ENCODE results near the gene KLHDC1. TPM values are rescaled to one million over a fixed set of nuclear protein-coding genes. Genes with fewer than 3 reads are reported as not detected.
A peak's percentile ranks its signal among the peaks of the same experiment; 100 is the strongest.

The KLHDC1 gene
- total and polyA plus RNA-seq, 3 experiments from 2014 or later: 1.6 to 2.7 (median 2.0) TPM

DNA sequence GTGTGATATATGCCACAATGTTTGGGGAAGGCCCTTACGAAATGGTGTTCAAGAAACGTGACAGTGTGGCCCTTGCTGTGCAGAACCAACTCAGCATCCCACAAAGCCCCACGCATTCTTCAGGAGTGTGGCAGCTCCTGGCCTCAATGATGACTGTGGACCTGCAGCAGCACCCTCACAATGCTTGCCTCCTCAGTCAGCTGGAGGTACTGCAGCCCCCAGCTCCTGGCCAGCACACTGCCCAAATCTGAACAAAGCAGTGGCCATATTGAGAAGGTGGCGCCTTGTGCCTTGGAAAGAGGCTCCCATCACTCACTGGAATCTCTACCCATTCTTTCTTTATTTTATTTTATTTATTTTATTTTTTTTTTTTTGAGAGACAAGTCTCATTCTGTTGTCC, 15.3 kb upstream of the KLHDC1 start:
- no peak overlapping the region for H3K27ac ChIP-seq (ENCODE audit: low read depth, low read length)
- H3K4me1 Mint-ChIP-seq: no peaks in the 10 kb centered on the region
- H3K27me3 Mint-ChIP-seq: no peaks in the 10 kb centered on the region
- no peak for DNase-seq
- ChIA-PET CTCF (no interaction called here), POLR2A (no interaction called here)
- no peaks in the 10 kb centered on the region for H3K36me3 ChIP-seq (ENCODE audit: insufficient read depth, low read length)
- H3K4me3 ChIP-seq (ENCODE audit: low read length): no peak overlapping the region
- no peak overlapping the region for H3K27ac Mint-ChIP-seq
- H3K36me3 Mint-ChIP-seq: peaks cover 1 to 13% (median 6%) of the 10 kb centered on the region in 3 donors
- H3K4me3 Mint-ChIP-seq: no peak overlapping the region
- peaks cover 0 to 3% (median 0%) of the 10 kb centered on the region in 5 donors for H3K9me3 Mint-ChIP-seq
- no peaks in the 10 kb centered on the region for H3K4me1 ChIP-seq (ENCODE audit: insufficient read depth, low read length)
- no peaks in the 10 kb centered on the region for H3K27me3 ChIP-seq (ENCODE audit: insufficient read depth, low read length, poor library complexity, severe bottlenecking)
- no peaks in the 10 kb centered on the region for H3K9me3 ChIP-seq (ENCODE audit: low read length)

DNA sequence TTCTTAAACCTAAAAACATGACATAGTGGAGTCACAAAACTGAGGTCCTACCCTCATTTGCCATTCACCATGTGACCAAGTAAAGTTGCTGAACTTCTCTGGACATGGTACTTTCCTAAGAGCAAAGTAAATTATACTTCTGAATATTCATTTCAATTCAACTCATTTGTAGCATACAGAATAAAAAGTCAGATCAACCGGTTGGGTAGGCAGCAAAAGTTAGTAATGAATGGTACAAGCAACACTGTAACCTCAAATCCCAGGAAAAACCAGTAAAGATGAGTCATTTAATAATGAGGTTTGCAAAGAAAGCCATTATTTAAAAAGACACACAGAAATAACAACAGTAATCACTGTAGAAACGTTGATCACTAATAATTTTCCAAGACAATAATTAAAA, 13.6 kb upstream of the KLHDC1 start:
- POLR2A ChIA-PET: no interaction called here
- Mint-ChIP-seq H3K36me3 (peaks cover 3 to 5% (median 4%) of the 10 kb centered on the region in 3 donors), H3K4me3 (peak overlapping the region in 1 of 7 donors; percentile 22), H3K9me3 (peaks cover 0 to 1% (median 0%) of the 10 kb centered on the region in 5 donors), H3K4me1 (no peaks in the 10 kb centered on the region), H3K27ac (peak overlapping the region in 1 of 8 donors; percentile 50), H3K27me3 (no peaks in the 10 kb centered on the region)
- DNase-seq: no peak
- CTCF ChIA-PET: no interaction called here
- Histone ChIP-seq H3K9me3 (ENCODE audit: low read length) (no peaks in the 10 kb centered on the region), H3K36me3 (ENCODE audit: insufficient read depth, low read length) (no peaks in the 10 kb centered on the region), H3K27ac (ENCODE audit: low read depth, low read length) (no peak overlapping the region), H3K4me1 (ENCODE audit: insufficient read depth, low read length) (no peaks in the 10 kb centered on the region), H3K27me3 (ENCODE audit: insufficient read depth, low read length, poor library complexity, severe bottlenecking) (no peaks in the 10 kb centered on the region), H3K4me3 (ENCODE audit: low read length) (no peak overlapping the region)

DNA sequence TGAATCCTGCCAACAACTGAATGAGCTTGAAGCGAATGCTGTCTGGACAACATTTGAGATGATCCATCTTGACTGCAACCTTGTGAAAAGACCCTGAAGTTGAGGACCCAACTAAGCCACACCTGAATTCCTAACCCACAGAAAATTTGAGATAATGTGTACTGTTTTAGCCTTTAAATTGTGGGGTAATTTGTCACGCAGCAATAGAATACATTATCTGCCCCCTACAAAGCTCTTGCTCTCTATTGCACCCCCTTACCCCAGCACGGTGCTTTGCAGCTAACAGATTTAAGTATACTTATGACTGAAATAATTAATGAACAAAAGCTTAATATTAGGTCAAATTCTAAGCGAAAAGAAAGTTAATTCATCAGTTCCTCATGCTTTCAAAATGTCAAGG, 6.5 kb upstream of the KLHDC1 start:
- H3K27ac Mint-ChIP-seq: no peak overlapping the region
- POLR2A ChIA-PET: interaction anchor here (2.2 to 3.7 kb wide), 2 partner anchors 52 to 81 kb away, joined by 6 to 16 read pairs; partner anchors contain the start of gene KLHDC2

DNA sequence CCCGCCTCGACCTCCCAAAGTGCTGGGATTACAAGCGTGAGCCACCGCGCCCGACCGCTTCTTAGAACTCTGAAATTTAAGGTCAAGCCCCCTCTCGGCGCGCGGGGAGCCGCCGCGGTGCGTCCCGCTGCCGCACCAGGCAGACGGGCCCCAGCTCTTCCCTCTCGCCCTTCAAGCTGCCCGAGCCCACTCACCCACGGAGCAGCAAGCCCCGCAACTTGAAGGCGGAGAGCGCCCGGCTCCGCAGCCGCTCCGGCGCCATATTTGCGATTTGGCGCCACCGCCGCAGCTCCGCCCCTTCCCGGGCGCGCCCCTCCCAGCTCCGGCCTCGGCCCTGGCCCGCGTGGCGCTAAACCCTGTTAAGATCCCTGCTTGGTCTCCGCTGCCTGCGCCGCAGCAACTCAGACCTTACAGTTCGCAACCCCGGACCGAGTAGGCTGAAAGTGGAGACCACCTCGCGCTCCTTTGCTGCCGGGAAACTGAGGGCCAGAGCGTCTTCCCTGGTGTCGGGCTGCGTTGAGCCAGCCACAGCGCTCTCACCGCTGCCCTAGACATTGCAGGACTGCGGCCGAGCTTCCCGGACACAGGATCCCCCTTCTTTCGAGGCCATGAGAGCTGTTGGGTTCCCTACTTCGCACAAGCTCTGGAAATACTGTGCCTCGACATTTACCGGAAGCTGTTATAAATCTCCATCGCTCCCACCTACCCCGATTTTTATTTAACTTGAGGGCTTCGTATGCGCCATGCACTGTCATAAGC, 4.8 kb upstream of the KLHDC1 start, which contains the start of gene POLE2:
POLE2 (minus strand) TSS at position 273 of the 759 bp plus-strand sequence; CDS start at position 262, 11 bp downstream.
- POLR2A ChIA-PET: interaction anchor here (0.6 to 3.7 kb wide), 5 partner anchors 54 to 435 kb away, joined by 3 to 16 read pairs (median 5); partner anchors contain the start of gene KLHDC2
- Mint-ChIP-seq H3K9me3 (no peaks in the 10 kb centered on the region), H3K36me3 (peaks cover 0 to 4% (median 0%) of the 10 kb centered on the region in 3 donors), H3K4me1 (peaks cover 18 to 27% (median 23%) of the 10 kb centered on the region in 3 donors), H3K27ac (peak within 1 kb of the TSS; percentile 64 to 91 (median 77)), H3K27me3 (peaks cover 0 to 1% of the 10 kb centered on the region in 2 donors), H3K4me3 (peak within 1 kb of the TSS; percentile 83 to 96 (median 90))
- CTCF ChIA-PET: interaction anchor here (1.1 to 2.0 kb wide), 4 partner anchors 18 to 164 kb away, joined by 4 to 7 read pairs (median 6); partner anchors contain the start of genes KLHDC2 and NEMF
- peak within 1 kb of the TSS; percentile 22 for H3K27ac ChIP-seq (ENCODE audit: low read depth, low read length)
- peak; percentile 61 to 73 (median 65) for DNase-seq
- peaks cover 18% of the 10 kb centered on the region for H3K4me1 ChIP-seq (ENCODE audit: insufficient read depth, low read length)
- no peaks in the 10 kb centered on the region for H3K9me3 ChIP-seq (ENCODE audit: low read length)
- no peaks in the 10 kb centered on the region for H3K36me3 ChIP-seq (ENCODE audit: insufficient read depth, low read length)
- H3K4me3 ChIP-seq (ENCODE audit: low read length): peak within 1 kb of the TSS; percentile 68
- H3K27me3 ChIP-seq (ENCODE audit: insufficient read depth, low read length, poor library complexity, severe bottlenecking): no peaks in the 10 kb centered on the region

More for the DNA sequence above, 6.5 kb upstream of the KLHDC1 start:
- Mint-ChIP-seq H3K36me3 (peaks cover 0 to 5% (median 3%) of the 10 kb centered on the region in 3 donors), H3K9me3 (no peaks in the 10 kb centered on the region), H3K27me3 (peaks cover 0 to 1% of the 10 kb centered on the region in 2 donors), H3K4me3 (peak overlapping the region in 5 of 7 donors; percentile 43 to 67 (median 59)), H3K4me1 (peaks cover 13 to 17% (median 13%) of the 10 kb centered on the region in 3 donors)
- DNase-seq: no peak
- CTCF ChIA-PET: no interaction called here
- Histone ChIP-seq H3K4me1 (ENCODE audit: insufficient read depth, low read length) (peaks cover 10% of the 10 kb centered on the region), H3K9me3 (ENCODE audit: low read length) (no peaks in the 10 kb centered on the region), H3K36me3 (ENCODE audit: insufficient read depth, low read length) (no peaks in the 10 kb centered on the region), H3K27me3 (ENCODE audit: insufficient read depth, low read length, poor library complexity, severe bottlenecking) (no peaks in the 10 kb centered on the region), H3K27ac (ENCODE audit: low read depth, low read length) (no peak overlapping the region), H3K4me3 (ENCODE audit: low read length) (no peak overlapping the region)

DNA sequence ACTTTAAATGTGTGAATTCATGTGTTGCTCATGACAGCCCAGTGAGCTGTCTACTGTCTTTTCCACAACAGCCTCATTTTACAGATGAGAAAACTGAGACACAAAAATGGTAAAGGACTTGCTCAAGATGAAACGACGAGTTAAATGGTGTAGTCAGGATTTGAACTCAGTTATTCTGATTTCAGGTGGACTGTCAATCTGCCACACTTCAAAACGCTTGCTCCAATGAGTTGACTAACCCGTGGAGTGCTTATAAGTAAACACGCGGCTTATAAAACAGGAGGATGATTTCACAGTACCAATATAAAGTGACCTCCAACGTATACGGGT, 4.3 kb upstream of the KLHDC1 start:
- Histone ChIP-seq H3K27ac (ENCODE audit: low read depth, low read length) (peak overlapping the region; percentile 18), H3K9me3 (ENCODE audit: low read length) (no peaks in the 10 kb centered on the region), H3K4me1 (ENCODE audit: insufficient read depth, low read length) (peaks cover 18% of the 10 kb centered on the region), H3K4me3 (ENCODE audit: low read length) (peak overlapping the region; percentile 68), H3K36me3 (ENCODE audit: insufficient read depth, low read length) (no peaks in the 10 kb centered on the region), H3K27me3 (ENCODE audit: insufficient read depth, low read length, poor library complexity, severe bottlenecking) (no peaks in the 10 kb centered on the region)
- POLR2A ChIA-PET: interaction anchor here (3.7 kb wide), 1 partner anchor 79 kb away, joined by 16 read pairs; the partner anchor contains the start of gene KLHDC2
- Mint-ChIP-seq H3K36me3 (peaks cover 0 to 6% (median 0%) of the 10 kb centered on the region in 3 donors), H3K4me1 (peaks cover 20 to 27% (median 23%) of the 10 kb centered on the region in 3 donors), H3K27me3 (peaks cover 0 to 1% of the 10 kb centered on the region in 2 donors), H3K9me3 (no peaks in the 10 kb centered on the region), H3K4me3 (peak overlapping the region; percentile 83 to 96 (median 90)), H3K27ac (peak overlapping the region in 7 of 8 donors; percentile 63 to 91 (median 77))
- DNase-seq: no peak
- CTCF ChIA-PET: interaction anchor here (1.1 to 2.0 kb wide), 5 partner anchors 18 to 163 kb away, joined by 3 to 7 read pairs (median 5); partner anchors contain the start of genes KLHDC2, MGAT2, NEMF and RPL36AL

DNA sequence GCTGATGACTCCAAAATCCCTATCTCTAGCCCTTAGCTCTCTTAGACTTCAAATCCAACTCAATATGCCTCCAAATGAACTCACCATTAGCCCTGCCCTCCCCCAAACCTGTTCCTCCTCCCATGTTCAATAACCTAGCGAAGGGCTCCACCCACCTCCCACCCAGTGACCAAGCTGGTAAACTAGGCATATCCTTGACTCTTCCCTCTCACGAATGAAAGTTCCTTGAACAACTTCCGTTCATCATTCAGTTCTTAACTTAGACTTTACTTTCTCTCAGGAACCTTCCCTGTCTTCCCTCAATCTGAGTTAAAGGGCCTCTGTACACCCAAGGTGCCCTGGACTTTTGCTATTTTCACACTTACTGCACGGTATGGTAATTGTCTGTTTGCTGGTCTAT, 1.9 kb upstream of the KLHDC1 start:
- Histone ChIP-seq H3K27ac (ENCODE audit: low read depth, low read length) (no peak overlapping the region), H3K4me1 (ENCODE audit: insufficient read depth, low read length) (peaks cover 29% of the 10 kb centered on the region), H3K4me3 (ENCODE audit: low read length) (no peak overlapping the region), H3K9me3 (ENCODE audit: low read length) (no peaks in the 10 kb centered on the region), H3K36me3 (ENCODE audit: insufficient read depth, low read length) (no peaks in the 10 kb centered on the region), H3K27me3 (ENCODE audit: insufficient read depth, low read length, poor library complexity, severe bottlenecking) (no peaks in the 10 kb centered on the region)
- no peak for DNase-seq
- Mint-ChIP-seq H3K36me3 (peaks cover 0 to 6% (median 0%) of the 10 kb centered on the region in 3 donors), H3K4me1 (peaks cover 30 to 44% (median 41%) of the 10 kb centered on the region in 3 donors), H3K4me3 (peak overlapping the region in 3 of 7 donors; percentile 4 to 85 (median 45)), H3K27ac (peak overlapping the region in 4 of 8 donors; percentile 33 to 80 (median 64)), H3K9me3 (no peaks in the 10 kb centered on the region), H3K27me3 (peaks cover 0 to 1% of the 10 kb centered on the region in 2 donors)
- ChIA-PET POLR2A (no interaction called here), CTCF (interaction anchor here (1.3 to 1.7 kb wide), 2 partner anchors 57 to 104 kb away, joined by 4 to 6 read pairs; partner anchors contain the start of genes DNAAF2 and RPS29)

DNA sequence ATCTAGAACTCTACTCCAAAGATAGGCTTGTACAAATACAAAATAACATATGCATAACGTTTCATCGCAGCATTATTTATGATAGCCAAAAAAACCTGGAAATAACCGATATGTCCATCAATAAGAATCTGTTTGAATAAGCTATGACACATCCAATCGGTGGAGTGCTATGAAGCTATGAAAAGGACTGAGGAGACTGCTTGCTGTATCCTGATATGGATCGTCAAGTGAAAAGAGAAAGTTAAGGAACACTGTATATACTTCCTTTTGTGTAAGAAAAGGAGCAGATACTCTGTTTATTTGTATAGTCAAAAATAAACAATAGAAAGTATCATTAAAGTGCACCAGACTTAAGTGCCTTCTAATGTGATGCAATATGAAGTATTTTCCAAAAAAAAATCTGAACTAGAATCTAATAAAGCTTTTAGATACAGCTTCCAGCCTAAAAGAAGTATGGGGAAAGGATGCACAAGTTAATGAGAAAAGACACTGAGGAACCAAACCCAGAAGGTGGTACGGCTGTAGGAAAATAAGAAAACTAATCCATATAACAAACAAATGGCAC, 645 bp upstream of the KLHDC1 start:
- no peak for DNase-seq
- Histone ChIP-seq H3K4me3 (ENCODE audit: low read length) (peak overlapping the region; percentile 76), H3K27me3 (ENCODE audit: insufficient read depth, low read length, poor library complexity, severe bottlenecking) (no peaks in the 10 kb centered on the region), H3K9me3 (ENCODE audit: low read length) (no peaks in the 10 kb centered on the region), H3K36me3 (ENCODE audit: insufficient read depth, low read length) (no peaks in the 10 kb centered on the region), H3K27ac (ENCODE audit: low read depth, low read length) (peak overlapping the region; percentile 70), H3K4me1 (ENCODE audit: insufficient read depth, low read length) (peaks cover 28% of the 10 kb centered on the region)
- peaks cover 0 to 1% of the 10 kb centered on the region in 2 donors for H3K27me3 Mint-ChIP-seq
- peaks cover 0 to 6% (median 0%) of the 10 kb centered on the region in 3 donors for H3K36me3 Mint-ChIP-seq
- POLR2A ChIA-PET: interaction anchor here (2.1 to 2.4 kb wide), 2 partner anchors 58 to 75 kb away, joined by 11 to 17 read pairs; partner anchors contain the start of genes DNAAF2 and KLHDC2
- peak overlapping the region; percentile 78 to 94 (median 88) for H3K27ac Mint-ChIP-seq
- CTCF ChIA-PET: interaction anchor here (1.0 to 2.4 kb wide), 3 partner anchors 18 to 75 kb away, joined by 3 to 6 read pairs (median 4); partner anchors contain the start of genes DNAAF2 and KLHDC2
- no peaks in the 10 kb centered on the region for H3K9me3 Mint-ChIP-seq
- peaks cover 24 to 41% (median 37%) of the 10 kb centered on the region in 3 donors for H3K4me1 Mint-ChIP-seq
- peak overlapping the region; percentile 78 to 93 (median 88) for H3K4me3 Mint-ChIP-seq

All from CD8-positive, alpha-beta memory T cell (primary cell).